GM12878 (cell line): ENCODE measurements around the gene C16orf82.

Source experiments
- CHD2 ChIP-seq: IDR thresholded peaks from 2 replicates; pipeline ENCODE4 v1.6.1; 2011; ENCODE audit warnings: low read depth, low read length, improper control_type of control experiment, borderline replicate concordance
- EP300 ChIP-seq, 2 experiments: fragments of 150-350 bp in 1 of 2; IDR thresholded peaks; 2 replicates each; pipeline ENCODE4 v1.6.1; 2011 to 2012; ENCODE audit warnings: low read depth in 2 of 2, low read length in 2 of 2, borderline replicate concordance in 1 of 2, improper control_type of control experiment in 1 of 2, inconsistent platforms in 1 of 2; ENCODE audit not compliant: control insufficient read depth in 1 of 2
- ESRRA ChIP-seq: IDR thresholded peaks from 2 replicates; pipeline ENCODE4 v1.6.1; 2012; ENCODE audit warnings: mild to moderate bottlenecking, low read length, improper control_type of control experiment
- EZH2 ChIP-seq: IDR thresholded peaks from 2 replicates; pipeline ENCODE4 v1.6.1; 2012; ENCODE audit warnings: low read depth, mild to moderate bottlenecking, control low read depth, inconsistent platforms, low read length, borderline replicate concordance; ENCODE audit not compliant: control insufficient read depth
- KDM1A ChIP-seq: fragments of 200-600 bp; sonication (generic); IDR thresholded peaks from 2 replicates; pipeline ENCODE4 v1.6.1; 2016; ENCODE audit warnings: borderline replicate concordance
- MAX ChIP-seq: IDR thresholded peaks from 2 replicates; pipeline ENCODE4 v1.6.1; 2012; ENCODE audit warnings: low read depth, low read length, improper control_type of control experiment
- POLR2A ChIP-seq: IDR thresholded peaks from 2 replicates; pipeline ENCODE4 v1.6.1; 2011; ENCODE audit warnings: low read depth, mild to moderate bottlenecking, low read length
- SMC3 ChIP-seq: IDR thresholded peaks from 2 replicates; pipeline ENCODE4 v1.6.1; 2011; ENCODE audit warnings: low read length, improper control_type of control experiment, borderline replicate concordance
- TBL1XR1 ChIP-seq: IDR thresholded peaks from 2 replicates; pipeline ENCODE4 v1.6.1; 2012; ENCODE audit warnings: low read depth, low read length, improper control_type of control experiment
- USF2 ChIP-seq: IDR thresholded peaks from 2 replicates; pipeline ENCODE4 v1.6.1; 2011; ENCODE audit warnings: low read depth, low read length, improper control_type of control experiment, borderline replicate concordance
- ZNF207 ChIP-seq: fragments of 450-650 bp; IDR thresholded peaks from 2 replicates; pipeline ENCODE4 v1.6.1; 2014; ENCODE audit warnings: antibody characterized with exemption, mild to moderate bottlenecking, borderline replicate concordance
- TF ChIP-seq, protein P1 (sequence below), 3 experiments: IDR thresholded peaks in 2 of 3; conservative IDR thresholded peaks in 1 of 3; 2 replicates each; pipeline ENCODE4 v1.5.1; 2011; ENCODE audit warnings: low read depth in 3 of 3, low read length in 3 of 3, mild to moderate bottlenecking in 3 of 3, control low read depth in 2 of 3, moderate library complexity in 2 of 3, inconsistent platforms in 1 of 3, mixed read lengths in 1 of 3; ENCODE audit not compliant: control insufficient read depth in 2 of 3, insufficient read depth in 1 of 3; ENCODE audit errors: extremely low read depth in 1 of 3
- TF ChIP-seq, protein P2 (sequence below): fragments of 450-650 bp; formaldehyde crosslinking; IDR thresholded peaks from 2 replicates; pipeline ENCODE4 v1.4.0; 2020; ENCODE audit warnings: mild to moderate bottlenecking, moderate library complexity

DNA sequence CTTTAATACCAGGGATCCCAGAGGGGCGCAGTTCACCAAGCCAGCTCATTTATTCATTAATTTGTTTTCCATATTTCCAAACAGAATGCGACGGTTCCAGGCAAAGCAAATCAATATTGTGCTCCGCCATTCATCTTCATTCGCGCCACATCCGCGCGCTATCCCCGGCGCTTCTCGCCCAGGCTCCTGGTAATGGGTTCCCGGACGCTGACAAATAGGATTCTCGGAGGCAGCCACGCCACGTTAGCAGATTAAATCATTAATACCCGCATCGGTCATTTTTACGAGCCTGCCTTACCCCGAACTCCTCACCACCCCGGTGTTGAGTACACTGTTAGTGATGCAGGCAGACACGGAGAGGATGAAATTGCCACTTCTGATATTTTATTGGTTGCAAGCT, 26.0 kb upstream of the C16orf82 start:
- TF ChIP-seq USF2 (no peak), MAX (no peak), EZH2 (no peak), ZNF207 (no peak), TBL1XR1 (no peak), SMC3 (no peak), POLR2A (no peak), KDM1A (no peak), EP300 (IDR thresholded peaks at IDR 0.05; ENCODE audit: borderline replicate concordance in 1 of 2, control insufficient read depth in 1 of 2, low read depth in 2 of 2, low read length in 2 of 2) (no peak), CHD2 (no peak), ESRRA (no peak)
- TF ChIP-seq, protein P1, sequence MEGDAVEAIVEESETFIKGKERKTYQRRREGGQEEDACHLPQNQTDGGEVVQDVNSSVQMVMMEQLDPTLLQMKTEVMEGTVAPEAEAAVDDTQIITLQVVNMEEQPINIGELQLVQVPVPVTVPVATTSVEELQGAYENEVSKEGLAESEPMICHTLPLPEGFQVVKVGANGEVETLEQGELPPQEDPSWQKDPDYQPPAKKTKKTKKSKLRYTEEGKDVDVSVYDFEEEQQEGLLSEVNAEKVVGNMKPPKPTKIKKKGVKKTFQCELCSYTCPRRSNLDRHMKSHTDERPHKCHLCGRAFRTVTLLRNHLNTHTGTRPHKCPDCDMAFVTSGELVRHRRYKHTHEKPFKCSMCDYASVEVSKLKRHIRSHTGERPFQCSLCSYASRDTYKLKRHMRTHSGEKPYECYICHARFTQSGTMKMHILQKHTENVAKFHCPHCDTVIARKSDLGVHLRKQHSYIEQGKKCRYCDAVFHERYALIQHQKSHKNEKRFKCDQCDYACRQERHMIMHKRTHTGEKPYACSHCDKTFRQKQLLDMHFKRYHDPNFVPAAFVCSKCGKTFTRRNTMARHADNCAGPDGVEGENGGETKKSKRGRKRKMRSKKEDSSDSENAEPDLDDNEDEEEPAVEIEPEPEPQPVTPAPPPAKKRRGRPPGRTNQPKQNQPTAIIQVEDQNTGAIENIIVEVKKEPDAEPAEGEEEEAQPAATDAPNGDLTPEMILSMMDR (IDR thresholded peaks at IDR 0.05 in 2 of 3, conservative IDR thresholded peaks at IDR 0.05 in 1 of 3; ENCODE audit: control insufficient read depth in 2 of 3, extremely low read depth in 1 of 3, insufficient read depth in 1 of 3, low read depth in 3 of 3, low read length in 3 of 3) = no peak
- TF ChIP-seq, protein P2, sequence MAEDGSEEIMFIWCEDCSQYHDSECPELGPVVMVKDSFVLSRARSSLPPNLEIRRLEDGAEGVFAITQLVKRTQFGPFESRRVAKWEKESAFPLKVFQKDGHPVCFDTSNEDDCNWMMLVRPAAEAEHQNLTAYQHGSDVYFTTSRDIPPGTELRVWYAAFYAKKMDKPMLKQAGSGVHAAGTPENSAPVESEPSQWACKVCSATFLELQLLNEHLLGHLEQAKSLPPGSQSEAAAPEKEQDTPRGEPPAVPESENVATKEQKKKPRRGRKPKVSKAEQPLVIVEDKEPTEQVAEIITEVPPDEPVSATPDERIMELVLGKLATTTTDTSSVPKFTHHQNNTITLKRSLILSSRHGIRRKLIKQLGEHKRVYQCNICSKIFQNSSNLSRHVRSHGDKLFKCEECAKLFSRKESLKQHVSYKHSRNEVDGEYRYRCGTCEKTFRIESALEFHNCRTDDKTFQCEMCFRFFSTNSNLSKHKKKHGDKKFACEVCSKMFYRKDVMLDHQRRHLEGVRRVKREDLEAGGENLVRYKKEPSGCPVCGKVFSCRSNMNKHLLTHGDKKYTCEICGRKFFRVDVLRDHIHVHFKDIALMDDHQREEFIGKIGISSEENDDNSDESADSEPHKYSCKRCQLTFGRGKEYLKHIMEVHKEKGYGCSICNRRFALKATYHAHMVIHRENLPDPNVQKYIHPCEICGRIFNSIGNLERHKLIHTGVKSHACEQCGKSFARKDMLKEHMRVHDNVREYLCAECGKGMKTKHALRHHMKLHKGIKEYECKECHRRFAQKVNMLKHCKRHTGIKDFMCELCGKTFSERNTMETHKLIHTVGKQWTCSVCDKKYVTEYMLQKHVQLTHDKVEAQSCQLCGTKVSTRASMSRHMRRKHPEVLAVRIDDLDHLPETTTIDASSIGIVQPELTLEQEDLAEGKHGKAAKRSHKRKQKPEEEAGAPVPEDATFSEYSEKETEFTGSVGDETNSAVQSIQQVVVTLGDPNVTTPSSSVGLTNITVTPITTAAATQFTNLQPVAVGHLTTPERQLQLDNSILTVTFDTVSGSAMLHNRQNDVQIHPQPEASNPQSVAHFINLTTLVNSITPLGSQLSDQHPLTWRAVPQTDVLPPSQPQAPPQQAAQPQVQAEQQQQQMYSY (CRISPR knock-in tag) = no peak
